Stimulated activated CD4-positive, alpha-beta T cell treated with anti-CD3 and anti-CD28 coated beads, Interleukin-15, amount 100 ng/mL, for 1 hour (primary cell): ENCODE results near the gene TMEM209.
"Not testable (repeated sequence)": the region's sequence is repeated elsewhere in the genome, so short reads cannot be mapped to it uniquely, and the experiment has no call there.

Experiments
- DNase-seq, 2 donors: peaks; one replicate each; pipeline ENCODE4 v3.0.0-alpha.2; 2020; ENCODE audit warnings: low read depth in 1 of 2, low spot score in 1 of 2

TMEM209 gene

GRCh38 chr7:130174237-130174959, 30.8 kb downstream of the TMEM209 start:
- no peak for DNase-seq

DNA sequence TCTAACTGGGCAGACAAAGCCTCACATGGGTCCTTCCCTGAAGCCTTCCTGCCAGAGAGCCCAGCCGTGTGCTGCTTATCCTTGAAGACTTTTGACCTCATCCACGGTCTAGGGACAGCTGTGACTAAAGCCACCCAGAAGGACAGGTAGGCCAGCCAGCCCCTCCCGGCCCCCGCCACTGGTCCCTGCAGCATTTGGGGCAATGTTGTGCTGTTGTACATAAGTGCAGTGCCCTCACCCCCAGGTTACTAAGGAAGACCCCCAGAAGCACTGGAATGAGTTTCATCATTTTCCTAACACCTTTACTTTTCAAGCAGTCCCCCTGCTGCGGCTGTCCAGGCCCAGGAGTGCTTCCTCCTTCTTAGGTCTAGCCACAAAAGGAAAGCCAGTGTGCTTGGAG, 43.0 kb downstream of the TMEM209 start:
- no peak for DNase-seq

- DNase-seq: no peak
Measured at GRCh38 chr7:130160455-130160854, 44.8 kb downstream of the TMEM209 start.

DNA sequence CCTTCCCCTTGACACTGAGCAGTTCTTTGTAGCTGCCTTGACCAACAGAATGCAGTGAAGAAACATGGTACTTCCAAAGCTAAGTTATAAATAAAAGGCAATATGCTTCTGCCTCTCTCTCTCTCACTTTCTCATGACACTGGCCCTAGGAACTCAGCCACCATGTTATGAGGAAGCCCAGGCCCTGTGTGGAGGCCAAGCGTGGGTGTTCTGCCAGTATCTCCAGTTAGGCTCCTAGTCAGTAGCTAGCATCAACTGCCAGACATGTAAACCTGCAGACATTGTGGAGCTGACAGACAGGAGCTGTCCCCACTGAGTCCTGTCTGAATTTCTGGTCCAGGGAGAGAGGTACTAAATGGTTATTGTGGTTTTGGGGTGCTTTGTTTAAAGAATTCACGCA, 45.2 kb downstream of the TMEM209 start:
- no peak for DNase-seq

GRCh38 chr7:130157700-130158099, 47.5 kb downstream of the TMEM209 start:
- no peak for DNase-seq

GRCh38 chr7:130156140-130156539, 49.1 kb downstream of the TMEM209 start:
- DNase-seq: no peak

- no peak for DNase-seq
Measured at GRCh38 chr7:130154501-130155317, 50.5 kb downstream of the TMEM209 start.

GRCh38 chr7:130154131-130154500, 51.1 kb downstream of the TMEM209 start:
- DNase-seq: no peak

GRCh38 chr7:130153211-130153908, 51.8 kb downstream of the TMEM209 start:
- DNase-seq: no peak

GRCh38 chr7:130152493-130153210, 52.6 kb downstream of the TMEM209 start:
- no peak for DNase-seq

GRCh38 chr7:130151591-130152492, 53.4 kb downstream of the TMEM209 start:
- DNase-seq: no peak

DNA sequence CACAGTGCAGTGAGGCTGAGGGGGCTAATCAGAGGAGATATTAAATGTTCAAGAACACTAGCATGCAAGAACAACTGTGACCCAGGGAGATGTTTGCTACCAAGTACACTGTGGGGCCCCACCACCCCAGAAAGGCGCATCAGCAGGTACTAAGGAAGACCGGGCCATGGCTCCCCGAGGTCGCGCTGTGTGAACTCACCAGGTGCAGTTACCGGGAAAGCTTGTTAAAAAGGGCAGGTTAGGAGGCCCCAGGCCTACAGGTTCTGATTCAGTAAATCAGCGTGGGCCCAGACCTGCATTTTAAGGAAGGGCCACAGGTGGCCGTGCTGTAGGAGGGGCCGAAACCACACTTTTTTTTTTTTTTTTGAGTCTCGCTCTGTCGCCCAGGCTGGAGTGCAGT, 54.6 kb downstream of the TMEM209 start:
- no peak for DNase-seq

- DNase-seq: no peak
Measured at GRCh38 chr7:130149281-130150139, 55.7 kb downstream of the TMEM209 start.

GRCh38 chr7:130148561-130148960, 56.6 kb downstream of the TMEM209 start:
- DNase-seq: no peak

DNA sequence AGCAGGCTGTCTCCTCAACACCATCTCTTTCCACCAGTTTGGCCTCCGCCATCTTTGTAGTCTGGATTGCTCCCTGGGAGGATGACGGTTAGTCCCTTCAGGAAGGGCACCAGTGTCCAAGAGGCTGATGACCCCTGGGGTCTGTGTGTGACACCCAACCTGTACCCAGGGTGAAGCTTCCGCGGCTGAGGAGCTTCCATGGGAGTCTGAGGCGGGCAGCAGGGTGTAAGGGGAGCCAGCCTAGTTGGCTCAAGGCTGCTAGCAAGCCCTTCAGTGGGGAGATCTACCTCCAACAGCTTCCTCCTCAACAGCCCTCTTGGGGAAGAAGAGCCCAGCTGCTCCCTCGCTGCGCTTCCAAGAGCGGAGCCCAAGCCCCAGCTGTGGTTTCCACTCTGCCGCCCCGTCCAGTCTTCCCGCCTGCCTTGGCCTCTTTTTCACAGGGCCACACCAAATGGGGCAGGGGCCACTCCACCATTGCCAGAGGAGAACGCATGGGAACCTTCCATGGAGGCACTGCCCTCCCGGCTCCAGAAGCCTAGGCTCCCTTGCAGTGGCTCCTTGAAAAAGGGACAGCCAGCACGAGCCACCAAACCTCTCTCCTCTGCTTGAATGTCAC, 57.4 kb downstream of the TMEM209 start:
- no peak for DNase-seq

DNA sequence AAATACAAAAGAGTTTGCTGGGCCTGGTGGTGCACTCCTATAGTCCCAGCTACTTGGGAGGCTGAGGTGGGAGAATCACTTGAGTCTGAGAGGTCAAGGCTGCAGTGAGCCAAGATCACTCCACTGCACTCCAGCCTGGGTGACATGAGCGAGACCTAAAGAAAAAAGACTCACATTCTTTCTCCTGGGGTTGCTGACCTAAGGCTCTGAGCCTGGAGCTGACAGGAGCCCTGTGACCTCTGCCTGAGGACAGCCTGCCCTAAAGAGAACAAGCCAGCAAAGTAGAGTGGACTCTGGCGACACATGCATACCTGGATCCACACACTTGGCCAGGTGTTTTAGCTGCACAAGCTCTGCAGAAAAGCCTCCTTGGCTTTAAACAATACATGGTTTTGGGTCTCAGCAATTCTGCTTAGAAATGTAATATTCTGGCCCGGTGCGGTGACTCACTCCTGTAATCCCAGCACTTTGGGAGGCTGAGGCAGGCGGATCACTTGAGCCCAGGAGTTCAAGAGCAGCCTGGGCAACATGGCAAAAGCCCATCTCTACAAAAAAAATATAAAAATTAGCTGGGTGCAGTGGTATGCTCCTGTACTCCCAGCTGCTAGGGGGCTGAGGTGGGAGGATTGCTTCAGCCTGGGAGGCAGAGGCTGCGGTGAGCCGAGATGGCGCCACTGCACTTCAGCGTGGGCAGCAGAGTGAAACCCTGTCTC, 58.4 kb downstream of the TMEM209 start:
- DNase-seq: no peak

DNA sequence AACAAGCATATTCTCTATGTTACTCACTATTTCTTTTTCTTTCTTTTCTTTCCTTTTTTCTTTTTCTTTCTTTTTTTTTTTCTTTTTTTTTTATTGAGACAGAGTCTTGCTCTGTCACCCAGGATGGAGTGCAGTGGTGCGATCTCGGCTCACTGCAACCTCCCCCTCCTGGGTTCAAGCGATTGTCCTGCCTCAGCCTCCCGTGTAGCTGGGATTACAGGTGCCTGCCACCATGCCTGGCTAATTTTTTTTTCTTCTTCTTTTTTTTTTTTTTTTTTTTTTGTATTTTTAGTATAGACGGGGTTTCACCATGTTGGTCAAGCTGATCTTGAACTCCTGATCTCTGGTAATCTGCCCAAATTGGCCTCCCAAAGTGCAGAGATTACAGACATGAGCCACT, 59.1 kb downstream of the TMEM209 start:
- not testable (repeated sequence) for DNase-seq

GRCh38 chr7:130145424-130146100, 59.6 kb downstream of the TMEM209 start:
- no peak for DNase-seq
